Ovary (tissue), 3 donors: ENCODE results near the gene STAT5A.

Source experiments
- CTCF ChIP-seq, 3 donors: fragments of 450-650 bp in 2 of 3; fragments of 200-600 bp in 1 of 3; IDR thresholded peaks; one replicate each; pipeline versions ENCODE4 v1.5.1 to v1.8.0; 2016 to 2022; ENCODE audit warnings: antibody characterized with exemption in 3 of 3, mild to moderate bottlenecking in 1 of 3
- EP300 ChIP-seq: sonication (generic); formaldehyde crosslinking; IDR thresholded peaks from one replicate; pipeline ENCODE4 v1.6.1; 2017; ENCODE audit warnings: antibody characterized with exemption
- donor health status: DM: no; HTN: no; CAD: no.

- TF ChIP-seq CTCF (IDR thresholded peaks at IDR 0.05) (no peak), EP300 (no peak)
These were observed 2.8 kb upstream of the STAT5A start for GRCh38 chr17:42285346-42286050.
